Activated T-helper 2 cell treated with anti-CD3 and anti-CD28 coated beads, Interferon-gamma antibody, Interleukin-2, Interleukin-4, amounts not matched to agents 10 μg/mL and 5 μg/mL and 100 μg/mL, durations not matched to agents 14 hours and 24 hours and 36 hours (primary cell): ENCODE measurements around the gene HIVEP3. TPM values are rescaled to one million over a fixed set of nuclear protein-coding genes. Genes with fewer than 3 reads are reported as not detected.

Source experiments
- DNase-seq: peaks from one replicate; pipeline ENCODE4 v3.0.0; 2021; ENCODE audit warnings: low spot score
- H3K27ac Mint-ChIP-seq: one replicate; pipeline ENCODE4 v1.8.0; 2021; ENCODE audit warnings: mixed read lengths
- H3K27me3 Mint-ChIP-seq: one replicate; pipeline ENCODE4 v1.8.0; 2021; ENCODE audit warnings: low read depth, mixed read lengths
- H3K36me3 Mint-ChIP-seq: one replicate; pipeline ENCODE4 v1.8.0; 2021; ENCODE audit warnings: low read depth, mixed read lengths
- H3K4me1 Mint-ChIP-seq: one replicate; pipeline ENCODE4 v1.8.0; 2021; ENCODE audit warnings: low read depth, mixed read lengths
- H3K4me3 Mint-ChIP-seq: one replicate; pipeline ENCODE4 v1.8.0; 2021; ENCODE audit warnings: low read depth, mild to moderate bottlenecking, moderate library complexity, mixed read lengths
- H3K9me3 Mint-ChIP-seq: one replicate; pipeline ENCODE4 v1.8.0; 2021; ENCODE audit warnings: mixed read lengths
- intact Hi-C: fragments of 100-400 bp; cut with micrococcal nuclease; formaldehyde crosslinking; loops from one replicate; pipeline ENCODE4 v1.15.1; 2023
- total RNA-seq: library from RNA; stranded (reverse); gene quantifications from 2 replicates; pipeline ENCODE4 v1.2.3, GENCODE V29; 2022

The HIVEP3 gene
- total RNA-seq, 1 donor from 2014 or later = 33.7 TPM

DNA sequence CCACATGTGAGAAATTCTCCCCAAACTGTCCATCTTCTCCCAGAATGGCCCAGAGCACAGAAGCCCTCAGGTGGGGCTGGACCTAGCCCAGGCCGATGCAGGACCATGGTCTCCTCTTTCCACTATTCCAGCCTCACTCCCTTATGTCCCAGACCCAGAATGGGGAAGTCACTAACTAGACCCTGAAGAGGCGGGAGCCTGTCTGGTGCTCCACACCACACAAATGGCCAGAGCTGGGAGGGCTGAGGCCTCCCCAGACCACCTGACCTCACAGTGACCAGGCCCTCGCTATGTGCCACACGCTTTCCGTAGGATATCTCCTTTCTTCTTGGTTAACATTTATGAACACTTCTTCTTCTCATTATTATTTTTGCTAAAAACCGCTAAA is 379.3 kb downstream of the HIVEP3 start:
- Mint-ChIP-seq H3K36me3 (peaks cover 66% of the 10 kb centered on the region), H3K27ac (no peak overlapping the region), H3K4me3 (no peak overlapping the region), H3K27me3 (no peaks in the 10 kb centered on the region), H3K4me1 (peaks cover 5% of the 10 kb centered on the region), H3K9me3 (no peaks in the 10 kb centered on the region)
- intact Hi-C loops = no loop called here
- DNase-seq = no peak

DNA sequence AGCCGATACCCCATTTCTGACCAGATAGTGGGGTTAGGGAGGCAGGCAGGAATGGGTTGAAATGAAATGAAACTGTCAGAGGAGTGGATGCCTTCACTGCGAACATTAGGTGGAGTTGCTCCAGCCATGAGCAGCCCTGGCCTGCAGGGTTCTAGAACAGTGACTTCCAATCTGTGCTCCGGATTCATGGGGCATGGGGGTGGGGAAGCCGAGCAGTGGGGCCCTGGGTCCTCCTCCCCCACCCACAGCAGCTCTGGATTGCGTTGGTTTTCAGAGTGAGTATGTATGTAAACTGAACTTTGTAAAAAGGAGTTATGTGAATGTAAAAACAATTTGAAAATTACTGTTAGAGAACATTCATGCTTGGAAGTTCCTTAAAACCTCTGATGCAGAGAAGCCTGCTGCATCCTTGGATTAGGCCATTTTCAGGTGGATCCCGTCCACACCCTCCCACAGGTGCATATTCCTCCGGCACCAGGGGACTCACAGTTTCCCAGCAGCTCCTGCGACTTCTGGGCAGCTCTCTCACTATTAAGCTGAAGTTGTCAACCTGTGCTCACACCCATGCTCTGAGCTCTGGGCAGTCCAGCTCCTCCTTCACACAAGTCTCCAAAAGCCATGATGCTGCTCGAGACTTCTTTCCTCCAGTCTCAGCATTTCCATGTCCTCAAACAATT is 379.8 kb downstream of the HIVEP3 start:
- Mint-ChIP-seq H3K4me3 (no peak overlapping the region), H3K27ac (no peak overlapping the region), H3K9me3 (no peaks in the 10 kb centered on the region), H3K4me1 (peaks cover 5% of the 10 kb centered on the region), H3K27me3 (no peaks in the 10 kb centered on the region), H3K36me3 (peaks cover 69% of the 10 kb centered on the region)
- intact Hi-C loops = no loop called here
- DNase-seq = no peak

DNA sequence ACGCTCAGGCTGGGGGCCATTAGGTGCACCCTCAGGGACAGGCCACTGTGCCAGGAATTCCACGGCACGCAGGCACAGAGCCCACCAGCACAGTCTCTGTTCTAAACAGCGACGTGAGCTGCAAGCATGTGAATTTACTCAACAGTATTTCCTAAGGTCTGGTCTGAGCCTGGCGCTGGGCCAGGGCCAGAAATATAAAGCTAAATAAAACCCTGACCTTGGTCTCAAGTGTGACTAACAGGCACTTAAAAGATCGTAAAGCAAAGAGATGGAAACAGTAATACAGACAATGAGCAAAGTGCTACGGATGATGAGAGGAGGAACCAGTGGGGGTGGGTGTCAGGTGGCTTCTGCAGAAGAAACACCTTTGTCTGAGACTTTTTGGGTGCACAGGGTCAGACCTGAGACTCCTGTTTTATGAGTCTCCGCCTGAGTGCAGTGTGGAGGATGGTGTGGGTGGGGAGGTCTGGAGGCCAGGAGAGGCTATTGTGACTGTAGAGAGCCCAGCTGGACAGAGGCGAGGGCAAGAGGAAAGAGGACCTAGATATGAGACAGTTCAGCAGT is 380.9 kb downstream of the HIVEP3 start:
- intact Hi-C loops = no loop called here
- Mint-ChIP-seq H3K36me3 (peaks cover 67% of the 10 kb centered on the region), H3K27ac (no peak overlapping the region)

DNA sequence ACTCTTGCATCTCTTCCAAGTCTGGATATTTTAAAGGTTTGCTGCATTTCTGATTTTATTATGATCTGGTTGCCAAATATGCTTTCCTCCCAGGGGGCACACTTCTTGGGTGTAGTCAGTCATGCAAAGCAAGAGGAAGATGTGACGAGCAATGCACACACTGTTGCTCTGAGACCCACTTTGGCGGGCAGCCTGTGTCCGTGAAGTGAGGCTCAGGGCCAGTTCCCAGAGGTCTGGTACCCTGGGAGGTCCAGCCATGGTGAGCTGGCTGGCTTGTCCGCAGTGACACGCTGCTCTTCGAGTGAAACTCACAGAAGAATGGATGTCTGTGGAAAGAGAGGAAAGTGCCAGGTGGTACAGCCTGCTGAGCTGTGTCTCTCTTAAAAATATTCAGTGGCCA is 381.5 kb downstream of the HIVEP3 start:
- H3K9me3 Mint-ChIP-seq = no peaks in the 10 kb centered on the region
- no peak for DNase-seq
- H3K36me3 Mint-ChIP-seq = peaks cover 68% of the 10 kb centered on the region
- peaks cover 5% of the 10 kb centered on the region for H3K4me1 Mint-ChIP-seq
- no peak overlapping the region for H3K4me3 Mint-ChIP-seq
- no peak overlapping the region for H3K27ac Mint-ChIP-seq
- H3K27me3 Mint-ChIP-seq = no peaks in the 10 kb centered on the region
- intact Hi-C loops = no loop called here

More for the DNA sequence above, 380.9 kb downstream of the HIVEP3 start:
- DNase-seq = no peak
- peaks cover 5% of the 10 kb centered on the region for H3K4me1 Mint-ChIP-seq
- no peaks in the 10 kb centered on the region for H3K9me3 Mint-ChIP-seq
- no peak overlapping the region for H3K4me3 Mint-ChIP-seq
- H3K27me3 Mint-ChIP-seq = no peaks in the 10 kb centered on the region

DNA sequence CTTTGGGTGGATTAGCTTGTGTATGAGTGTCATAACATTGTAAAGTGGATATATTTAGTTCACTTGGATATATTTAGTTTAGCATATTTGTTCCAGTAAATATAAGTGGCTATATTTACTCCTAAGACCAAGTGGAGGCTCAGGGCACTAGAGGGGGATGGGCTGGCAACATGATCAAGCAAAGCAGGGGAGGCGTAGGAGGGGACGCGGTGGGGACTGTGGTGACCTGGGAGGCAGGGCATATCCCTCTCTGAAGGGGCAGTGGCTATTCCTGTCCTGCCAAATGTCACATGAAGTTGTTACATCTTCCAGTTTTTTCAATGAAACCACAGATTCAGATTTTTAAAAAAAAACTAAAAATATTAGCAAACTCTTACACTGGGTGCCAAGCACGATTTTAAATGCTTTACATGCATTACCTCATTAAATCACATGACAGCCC is 382.3 kb downstream of the HIVEP3 start:
- intact Hi-C loops = no loop called here
- Mint-ChIP-seq H3K36me3 (peaks cover 69% of the 10 kb centered on the region), H3K27ac (no peak overlapping the region), H3K4me1 (peaks cover 3% of the 10 kb centered on the region), H3K9me3 (no peaks in the 10 kb centered on the region), H3K27me3 (no peaks in the 10 kb centered on the region), H3K4me3 (no peak overlapping the region)
- DNase-seq = no peak

DNA sequence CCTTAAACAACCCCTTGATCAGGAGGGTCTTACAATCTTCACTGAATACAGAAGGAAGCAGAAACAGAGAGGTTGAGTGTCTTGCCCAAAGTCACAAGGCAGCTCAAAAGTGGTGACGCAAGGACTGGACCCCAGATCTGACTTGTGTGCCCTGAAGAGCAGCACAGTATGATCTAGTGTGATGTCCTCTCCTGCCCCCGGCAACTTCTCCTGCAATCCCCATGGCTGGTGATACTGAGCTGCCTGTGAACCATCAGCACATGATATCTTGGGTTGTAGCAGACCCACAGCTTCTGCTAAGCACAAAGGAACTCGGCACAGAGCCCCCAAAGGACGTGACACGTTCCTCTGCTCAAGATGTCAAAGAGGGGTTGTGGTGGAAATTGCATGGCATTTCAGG is 383.0 kb downstream of the HIVEP3 start:
- H3K27me3 Mint-ChIP-seq = no peaks in the 10 kb centered on the region
- peaks cover 5% of the 10 kb centered on the region for H3K9me3 Mint-ChIP-seq
- no peak overlapping the region for H3K27ac Mint-ChIP-seq
- DNase-seq = no peak
- H3K4me1 Mint-ChIP-seq = no peaks in the 10 kb centered on the region
- no peak overlapping the region for H3K4me3 Mint-ChIP-seq
- intact Hi-C loops = no loop called here
- peaks cover 74% of the 10 kb centered on the region for H3K36me3 Mint-ChIP-seq

DNA sequence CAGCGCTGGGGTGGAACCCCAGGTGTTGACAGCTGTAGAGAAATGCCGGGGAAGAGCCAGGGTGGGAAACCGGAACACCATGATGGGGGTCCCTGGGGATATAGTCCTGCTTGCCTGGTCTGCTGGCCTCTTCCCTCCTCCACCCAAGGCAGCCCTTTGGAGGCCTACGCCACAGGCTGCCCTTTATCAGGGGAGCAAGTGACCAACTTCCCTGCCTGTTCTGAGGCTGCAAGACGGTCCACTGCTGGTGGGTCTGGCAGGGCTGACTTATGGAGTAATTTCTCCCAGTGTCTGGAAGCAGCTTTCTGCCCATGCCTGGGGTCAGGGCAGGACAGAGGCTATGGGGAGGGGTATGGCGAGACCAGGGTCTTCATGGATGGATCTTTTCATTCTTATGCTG is 383.4 kb downstream of the HIVEP3 start:
- peaks cover 8% of the 10 kb centered on the region for H3K9me3 Mint-ChIP-seq
- no peak for DNase-seq
- intact Hi-C loops = no loop called here
- H3K27me3 Mint-ChIP-seq = no peaks in the 10 kb centered on the region
- peaks cover 78% of the 10 kb centered on the region for H3K36me3 Mint-ChIP-seq
- no peak overlapping the region for H3K27ac Mint-ChIP-seq
- no peak overlapping the region for H3K4me3 Mint-ChIP-seq
- H3K4me1 Mint-ChIP-seq = no peaks in the 10 kb centered on the region

DNA sequence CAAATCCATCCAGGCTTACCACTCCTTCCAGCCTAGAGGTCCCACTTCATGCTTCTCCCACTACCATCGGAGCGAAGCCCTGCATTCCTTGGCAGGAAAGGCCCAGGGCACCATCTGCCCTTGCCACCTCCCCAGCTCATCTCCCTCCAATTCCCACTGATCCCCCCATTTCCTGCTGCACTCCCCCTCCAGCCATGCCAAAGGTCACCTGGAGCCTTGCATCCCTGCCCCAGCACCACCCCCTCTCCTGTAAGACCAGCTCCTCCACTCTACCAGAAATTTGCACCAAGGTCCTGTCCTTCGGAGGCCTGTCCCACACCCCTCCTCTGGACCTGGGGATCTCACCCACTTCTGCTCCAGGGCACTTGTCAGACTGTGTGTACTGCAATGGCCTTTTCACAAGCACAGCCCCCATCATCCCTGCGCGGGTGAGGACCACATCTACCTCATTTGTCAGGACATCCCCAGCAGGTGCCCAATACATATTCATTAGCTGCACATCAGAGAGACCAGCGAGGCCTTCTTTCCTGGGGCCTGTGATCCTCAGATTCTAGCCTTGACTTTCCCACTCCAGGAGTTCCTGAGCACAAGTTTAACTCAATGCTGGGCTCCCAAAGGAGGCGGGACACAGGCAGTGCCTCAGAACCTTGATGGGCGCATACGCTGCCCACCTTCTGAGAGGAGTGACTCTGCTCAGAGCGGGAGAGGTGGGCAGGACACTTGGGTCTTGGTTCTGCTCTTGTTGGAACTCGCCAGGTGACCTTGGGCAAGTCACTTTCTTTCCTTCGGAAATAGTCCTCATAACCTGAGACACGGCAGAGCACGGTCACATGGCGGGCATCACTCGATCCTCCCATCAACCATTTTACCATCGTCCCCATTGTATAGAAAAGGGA is 384.3 kb downstream of the HIVEP3 start:
- no peak for DNase-seq
- Mint-ChIP-seq H3K4me3 (no peak overlapping the region), H3K4me1 (no peaks in the 10 kb centered on the region), H3K36me3 (peaks cover 81% of the 10 kb centered on the region), H3K27me3 (no peaks in the 10 kb centered on the region), H3K9me3 (peaks cover 16% of the 10 kb centered on the region), H3K27ac (peak overlapping the region; percentile 2)
- intact Hi-C loops = no loop called here

DNA sequence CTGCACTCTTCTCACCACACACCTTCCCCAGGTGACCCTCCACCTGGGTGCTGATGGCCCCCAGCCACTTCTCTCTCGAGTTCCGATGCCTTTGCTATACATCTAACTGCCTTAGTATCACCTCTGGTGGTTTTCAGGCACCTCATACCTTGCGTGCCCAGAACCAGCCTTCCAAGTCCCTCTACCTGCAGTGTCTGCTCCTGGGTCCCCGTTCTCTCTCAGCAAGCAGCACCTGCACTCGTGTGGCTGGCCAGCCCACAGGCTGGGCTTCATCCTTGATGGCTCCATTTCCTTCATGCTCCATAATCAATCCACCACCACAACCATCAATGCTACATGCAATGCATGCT is 385.0 kb downstream of the HIVEP3 start:
- Mint-ChIP-seq H3K36me3 (peaks cover 79% of the 10 kb centered on the region), H3K9me3 (peaks cover 17% of the 10 kb centered on the region), H3K4me1 (no peaks in the 10 kb centered on the region), H3K4me3 (no peak overlapping the region), H3K27me3 (no peaks in the 10 kb centered on the region), H3K27ac (no peak overlapping the region)
- intact Hi-C loops = no loop called here
- no peak for DNase-seq

DNA sequence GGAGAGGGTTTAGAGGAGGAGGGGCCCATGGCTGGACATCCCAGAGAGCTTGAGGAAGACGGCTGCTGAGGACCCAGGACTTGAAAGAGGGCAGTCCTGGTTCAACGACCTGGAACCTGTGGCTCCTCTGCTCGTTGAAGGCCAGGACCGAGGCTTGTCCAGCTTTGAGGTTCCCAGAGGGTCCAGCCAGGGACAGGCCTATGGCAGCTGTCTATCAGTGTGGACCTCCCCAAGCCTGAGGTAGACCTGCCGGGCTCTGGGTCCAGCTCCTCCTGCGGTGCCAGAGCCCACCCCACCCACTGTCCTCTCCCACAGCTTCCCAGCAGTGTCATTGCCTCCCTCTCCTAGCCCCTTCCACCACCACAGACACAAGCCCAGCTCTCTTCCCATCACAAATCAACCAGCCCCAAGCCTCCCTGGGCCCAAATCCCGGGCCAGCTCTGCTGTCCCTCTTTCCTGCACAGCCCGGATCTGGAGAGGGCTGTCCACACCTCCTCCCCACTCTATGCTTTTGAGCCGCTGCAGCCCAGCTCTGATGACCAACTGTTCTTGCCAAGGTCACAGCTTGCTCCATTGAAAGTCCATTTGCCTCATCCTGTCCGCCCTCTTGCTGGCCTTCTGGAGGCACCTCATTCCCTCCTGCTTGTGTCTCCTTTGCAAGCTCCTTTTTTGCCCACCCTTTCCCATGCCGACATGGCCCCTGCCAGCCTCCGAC is 385.5 kb downstream of the HIVEP3 start:
- Mint-ChIP-seq H3K4me3 (no peak overlapping the region), H3K27me3 (no peaks in the 10 kb centered on the region), H3K27ac (no peak overlapping the region), H3K36me3 (peaks cover 75% of the 10 kb centered on the region), H3K4me1 (no peaks in the 10 kb centered on the region), H3K9me3 (peaks cover 17% of the 10 kb centered on the region)
- DNase-seq = no peak
- intact Hi-C loops = no loop called here

DNA sequence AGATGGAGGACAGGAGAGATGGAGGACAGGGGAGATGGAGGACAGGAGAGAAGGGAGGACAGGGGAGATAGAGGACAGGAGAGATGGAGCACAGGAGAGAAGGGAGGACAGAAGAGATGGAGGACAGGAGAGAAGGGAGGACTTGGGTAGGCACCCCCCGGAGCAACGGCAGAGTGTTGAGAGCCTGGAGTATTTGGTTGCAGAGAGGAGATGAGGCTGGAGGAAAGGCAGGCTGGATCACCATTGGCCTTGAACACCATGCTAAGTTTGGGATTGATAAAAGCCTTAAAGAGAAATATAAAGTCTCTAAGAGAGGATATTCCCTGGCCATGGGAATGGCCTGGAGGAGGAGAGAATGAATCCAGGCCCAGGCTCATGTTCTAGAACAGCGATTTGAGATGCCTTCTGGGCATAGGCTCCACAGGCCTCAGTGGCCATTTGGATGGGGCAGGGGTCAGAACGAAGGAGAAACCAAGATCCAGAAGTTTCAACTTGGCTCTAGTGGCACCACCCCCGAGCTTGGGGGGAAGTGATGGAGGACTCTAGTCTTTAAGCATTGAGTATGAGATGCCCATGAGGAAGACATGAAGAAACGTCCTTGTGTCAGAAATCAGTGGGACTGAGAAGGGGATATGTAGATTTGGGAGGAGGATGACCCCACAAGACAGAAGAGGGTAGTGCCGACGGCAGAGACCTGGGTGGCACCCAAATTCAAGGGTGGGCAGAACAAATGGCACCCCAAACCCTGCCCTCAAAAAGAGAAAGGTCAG is 386.3 kb downstream of the HIVEP3 start:
- H3K9me3 Mint-ChIP-seq = peaks cover 20% of the 10 kb centered on the region
- no peaks in the 10 kb centered on the region for H3K27me3 Mint-ChIP-seq
- H3K36me3 Mint-ChIP-seq = peaks cover 74% of the 10 kb centered on the region
- no peak overlapping the region for H3K4me3 Mint-ChIP-seq
- intact Hi-C loops = no loop called here
- no peaks in the 10 kb centered on the region for H3K4me1 Mint-ChIP-seq
- DNase-seq = no peak
- H3K27ac Mint-ChIP-seq = no peak overlapping the region

DNA sequence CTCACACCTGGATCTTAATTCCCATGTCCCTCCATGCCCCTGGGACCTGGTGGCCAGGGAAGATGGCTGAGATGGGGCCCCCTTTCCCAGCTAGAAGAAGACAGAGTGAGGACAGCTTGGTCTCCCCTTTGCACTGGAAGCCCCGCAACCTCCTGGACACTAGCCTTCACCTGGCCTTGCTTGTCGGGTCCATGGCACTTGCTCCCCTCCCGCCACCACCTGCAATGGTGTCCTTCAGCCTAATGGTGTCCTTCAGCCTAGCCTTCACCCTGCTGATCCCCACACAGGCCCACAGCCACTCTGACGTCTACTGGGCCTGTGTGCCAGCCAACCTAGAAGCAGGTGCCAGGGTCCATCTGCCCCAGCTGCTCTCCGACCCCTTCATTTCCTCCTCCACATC is 388.3 kb downstream of the HIVEP3 start:
- no peak for DNase-seq
- H3K36me3 Mint-ChIP-seq = peaks cover 66% of the 10 kb centered on the region
- peaks cover 27% of the 10 kb centered on the region for H3K9me3 Mint-ChIP-seq
- intact Hi-C loops = no loop called here
- H3K27ac Mint-ChIP-seq = no peak overlapping the region
- no peak overlapping the region for H3K4me3 Mint-ChIP-seq
- H3K27me3 Mint-ChIP-seq = no peaks in the 10 kb centered on the region
- no peaks in the 10 kb centered on the region for H3K4me1 Mint-ChIP-seq
